Measurements from ENCODE around the gene TJAP1. TPM values are rescaled to one million over a fixed set of nuclear protein-coding genes. Genes with fewer than 3 reads are reported as not detected.

Gene TJAP1
- total and polyA plus RNA-seq, 2 of the 8 experiments (the other 6 are each of a cell fraction or from before 2014, with no cell fraction given) = 30.7 to 40.4 TPM

- TF ChIP-seq EP300 (IDR thresholded peaks at IDR 0.05; ENCODE audit: borderline replicate concordance in 1 of 2, low read depth in 2 of 2, low read length in 2 of 2) = peak in 1 of 2 experiments; percentile 69; a peak in 2 of 3 replicates
- peak; percentile 93 for TF ChIP-seq KDM5A (IDR thresholded peaks at IDR 0.05; ENCODE audit: low read length)
- TF ChIP-seq CTBP2 (IDR thresholded peaks at IDR 0.05; ENCODE audit: borderline replicate concordance, insufficient read depth, insufficient read length, low read length) = no peak
- no peak for TF ChIP-seq TCF12 (IDR thresholded peaks at IDR 0.05; ENCODE audit: low read depth, low read length)
- TF ChIP-seq YY1 (IDR thresholded peaks at IDR 0.05; ENCODE audit: low read depth, low read length) = peak; percentile 96
- TF ChIP-seq SRF (IDR thresholded peaks at IDR 0.05; ENCODE audit: low read depth, low read length) = no peak
- no peak for TF ChIP-seq SP4 (IDR thresholded peaks at IDR 0.05; ENCODE audit: low read length)
- peak; percentile 92 for TF ChIP-seq TAF7 (optimal IDR thresholded peaks at IDR 0.05; ENCODE audit: borderline replicate concordance, low read depth, low read length)
- TF ChIP-seq JUND (IDR thresholded peaks at IDR 0.05; ENCODE audit: low read length) = no peak
- TF ChIP-seq POLR2A (IDR thresholded peaks at IDR 0.05; ENCODE audit: control extremely low read depth in 1 of 2, low read depth in 2 of 2, low read length in 2 of 2) = peak; percentile 92 to 97
- no peak for TF ChIP-seq RFX5 (IDR thresholded peaks at IDR 0.05; ENCODE audit: borderline replicate concordance, low read depth, low read length)
- peak in 1 of 2 experiments; percentile 34; a peak in 1 of 4 replicates for TF ChIP-seq HDAC2 (IDR thresholded peaks at IDR 0.05; ENCODE audit: borderline replicate concordance in 1 of 2, low read depth in 2 of 2, low read length in 2 of 2)
- no peak for TF ChIP-seq SP1 (IDR thresholded peaks at IDR 0.05; ENCODE audit: low read depth, low read length)
- TF ChIP-seq E2F6 (IDR thresholded peaks at IDR 0.05) = no peak
- peak; percentile 44; the same call in 1 of the 2 replicates for TF ChIP-seq MAX (IDR thresholded peaks at IDR 0.05)
- TF ChIP-seq SIRT6 (IDR thresholded peaks at IDR 0.05; ENCODE audit: low read length) = no peak
- no peak for TF ChIP-seq SUZ12 (IDR thresholded peaks at IDR 0.05; ENCODE audit: low read length)
- no peak for TF ChIP-seq RNF2 (IDR thresholded peaks at IDR 0.05; ENCODE audit: borderline replicate concordance, low read depth, low read length, missing control alignments, poor library complexity, severe bottlenecking)
- no peak for TF ChIP-seq SAP30 (IDR thresholded peaks at IDR 0.05; ENCODE audit: insufficient read depth, insufficient replicate concordance, low read length)
- no peak for TF ChIP-seq POU5F1 (IDR thresholded peaks at IDR 0.05; ENCODE audit: low read depth, low read length)
- TF ChIP-seq SIN3A (conservative IDR thresholded peaks at IDR 0.05 in 1 of 2, IDR thresholded peaks at IDR 0.05 in 1 of 2; ENCODE audit: low read depth in 1 of 2, low read length in 2 of 2) = peak in 1 of 2 experiments; percentile 60; a peak in 2 of 4 replicates
Observed at GRCh38 chr6:43477235-43478007, at the start of gene TJAP1 (continued).

Measured in H1 (cell line).